ENCODE data around the gene GLIS2.

DNA sequence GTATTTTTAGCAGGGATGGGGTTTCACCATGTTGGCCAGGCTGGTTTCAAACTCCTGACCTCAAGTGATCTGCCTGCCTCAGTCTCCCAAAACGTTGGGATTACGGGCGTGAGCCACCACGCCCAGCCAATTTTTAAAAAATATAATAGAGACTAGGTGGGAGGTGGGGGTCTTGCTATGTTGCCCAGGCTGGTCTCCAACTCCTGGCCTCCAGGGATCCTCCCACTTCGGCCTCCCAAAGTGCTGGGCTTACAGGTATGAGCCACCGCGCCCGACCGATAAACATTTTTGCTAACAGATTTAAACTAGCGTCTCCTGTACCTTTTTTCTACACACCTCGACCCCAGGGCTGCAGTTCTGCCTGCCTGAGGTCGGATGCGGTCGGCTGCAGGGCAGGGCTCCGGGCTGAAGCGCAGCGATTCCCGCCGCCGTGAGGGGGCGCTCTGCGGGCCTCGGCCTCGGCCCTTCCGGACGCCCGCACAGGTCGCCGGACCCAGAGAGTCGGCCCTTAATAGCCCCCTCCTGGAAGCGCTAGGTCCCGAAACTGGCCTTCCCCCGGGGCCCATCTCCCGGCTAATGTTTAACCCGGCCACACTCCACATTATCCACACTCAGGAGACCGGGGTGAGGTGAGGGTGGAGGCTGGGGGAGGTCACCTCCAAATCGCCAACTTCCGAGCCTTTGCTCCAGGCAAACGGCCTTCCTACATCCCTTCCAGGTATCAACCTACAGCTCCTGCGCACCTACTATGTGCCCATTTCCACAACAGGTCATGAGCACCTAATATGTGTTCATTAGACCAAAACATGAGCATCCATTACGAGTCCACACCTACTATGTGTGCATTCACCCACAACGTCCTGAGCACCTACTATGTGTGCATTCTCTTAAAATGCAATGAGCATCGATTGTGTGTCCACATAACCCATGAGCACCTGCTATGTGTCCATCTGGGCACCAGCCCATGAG is 2.0 kb upstream of the GLIS2 start:
- TF ChIP-seq, protein P1, sequence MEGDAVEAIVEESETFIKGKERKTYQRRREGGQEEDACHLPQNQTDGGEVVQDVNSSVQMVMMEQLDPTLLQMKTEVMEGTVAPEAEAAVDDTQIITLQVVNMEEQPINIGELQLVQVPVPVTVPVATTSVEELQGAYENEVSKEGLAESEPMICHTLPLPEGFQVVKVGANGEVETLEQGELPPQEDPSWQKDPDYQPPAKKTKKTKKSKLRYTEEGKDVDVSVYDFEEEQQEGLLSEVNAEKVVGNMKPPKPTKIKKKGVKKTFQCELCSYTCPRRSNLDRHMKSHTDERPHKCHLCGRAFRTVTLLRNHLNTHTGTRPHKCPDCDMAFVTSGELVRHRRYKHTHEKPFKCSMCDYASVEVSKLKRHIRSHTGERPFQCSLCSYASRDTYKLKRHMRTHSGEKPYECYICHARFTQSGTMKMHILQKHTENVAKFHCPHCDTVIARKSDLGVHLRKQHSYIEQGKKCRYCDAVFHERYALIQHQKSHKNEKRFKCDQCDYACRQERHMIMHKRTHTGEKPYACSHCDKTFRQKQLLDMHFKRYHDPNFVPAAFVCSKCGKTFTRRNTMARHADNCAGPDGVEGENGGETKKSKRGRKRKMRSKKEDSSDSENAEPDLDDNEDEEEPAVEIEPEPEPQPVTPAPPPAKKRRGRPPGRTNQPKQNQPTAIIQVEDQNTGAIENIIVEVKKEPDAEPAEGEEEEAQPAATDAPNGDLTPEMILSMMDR (IDR thresholded peaks at IDR 0.05; ENCODE audit: low read depth, low read length): no peak
- TF ChIP-seq EZH2phosphoT487 (IDR thresholded peaks at IDR 0.05; ENCODE audit: low read depth): no peak

Data from OCI-LY3 (cell line).